Activated T-cell treated with anti-CD3 and anti-CD28 coated beads, Interleukin-2, amount 50 U/mL, for 1 hour (primary cell): Measurements from ENCODE around the gene E2F4.

Experiments used
- DNase-seq: peaks from one replicate; pipeline ENCODE4 v3.0.0-alpha.2; 2020

The E2F4 gene

DNA sequence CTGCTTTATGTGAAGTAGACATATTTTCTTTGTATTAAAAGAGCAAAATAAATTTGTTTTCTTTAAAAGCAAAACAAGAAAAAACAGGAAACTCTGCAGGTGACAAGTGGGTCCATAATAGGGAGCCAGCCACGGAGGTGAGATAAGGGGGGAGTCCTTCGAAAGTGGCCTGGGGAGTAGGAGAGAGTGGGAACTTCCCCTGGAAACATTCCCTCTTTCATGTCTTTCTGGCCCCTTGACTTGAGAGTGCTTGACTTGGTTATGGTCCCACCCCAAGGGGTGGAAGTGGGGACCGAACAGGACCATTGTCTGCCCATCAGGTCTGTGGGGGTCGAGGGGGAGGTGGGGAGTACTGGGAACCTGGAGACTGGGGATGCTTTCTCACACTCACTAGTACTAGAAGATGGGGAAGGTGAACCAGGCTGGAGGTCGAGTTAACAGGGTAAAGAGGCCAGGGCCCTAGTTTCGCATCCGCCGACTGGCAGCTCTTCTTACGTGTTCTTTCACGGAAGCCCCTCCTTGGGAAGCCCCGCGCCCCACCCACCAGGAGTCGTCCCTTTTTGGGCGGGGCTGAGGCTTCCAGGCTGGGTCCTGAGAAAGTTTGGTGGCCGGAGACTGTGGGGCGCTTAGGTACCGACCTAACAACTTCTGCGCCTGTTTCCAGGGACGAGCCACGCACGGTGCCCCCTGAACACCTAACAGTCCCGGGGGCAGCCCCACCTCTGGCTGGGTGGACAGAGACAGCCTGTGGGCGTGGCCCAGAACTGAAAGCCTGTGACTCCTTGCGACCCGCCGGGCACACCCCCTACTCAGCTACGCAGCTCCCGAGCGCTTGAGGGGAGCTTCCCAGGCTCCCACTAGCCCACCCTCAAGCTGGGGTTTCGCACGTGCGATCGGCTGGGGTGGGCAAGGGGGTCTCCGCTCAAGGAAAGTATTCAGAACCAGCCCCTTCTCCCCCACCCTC, 33.0 kb upstream of the E2F4 start:
- peak; percentile 80 for DNase-seq

DNA sequence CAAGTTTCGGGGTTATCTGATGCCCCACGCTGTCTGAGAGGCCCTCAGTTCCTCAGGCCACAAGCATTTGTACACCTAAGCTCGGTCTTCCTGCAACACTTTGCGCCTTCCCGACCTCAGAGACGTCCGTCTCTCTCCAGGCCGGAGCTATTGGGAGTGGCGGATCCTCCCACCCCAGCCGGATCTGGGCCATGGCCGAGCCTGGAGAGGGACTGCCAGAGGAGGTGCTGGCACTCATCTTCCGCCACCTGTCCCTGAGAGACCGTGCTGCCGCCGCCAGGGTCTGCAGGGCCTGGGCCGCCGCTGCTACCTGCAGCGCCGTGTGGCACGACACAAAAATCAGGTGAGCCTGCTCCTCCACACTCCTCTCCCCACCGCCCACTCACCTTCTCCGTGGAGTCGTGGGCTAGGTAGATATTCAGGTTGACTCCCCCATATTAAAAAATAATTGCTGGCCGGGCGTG, 30.3 kb upstream of the E2F4 start:
- no peak for DNase-seq

DNA sequence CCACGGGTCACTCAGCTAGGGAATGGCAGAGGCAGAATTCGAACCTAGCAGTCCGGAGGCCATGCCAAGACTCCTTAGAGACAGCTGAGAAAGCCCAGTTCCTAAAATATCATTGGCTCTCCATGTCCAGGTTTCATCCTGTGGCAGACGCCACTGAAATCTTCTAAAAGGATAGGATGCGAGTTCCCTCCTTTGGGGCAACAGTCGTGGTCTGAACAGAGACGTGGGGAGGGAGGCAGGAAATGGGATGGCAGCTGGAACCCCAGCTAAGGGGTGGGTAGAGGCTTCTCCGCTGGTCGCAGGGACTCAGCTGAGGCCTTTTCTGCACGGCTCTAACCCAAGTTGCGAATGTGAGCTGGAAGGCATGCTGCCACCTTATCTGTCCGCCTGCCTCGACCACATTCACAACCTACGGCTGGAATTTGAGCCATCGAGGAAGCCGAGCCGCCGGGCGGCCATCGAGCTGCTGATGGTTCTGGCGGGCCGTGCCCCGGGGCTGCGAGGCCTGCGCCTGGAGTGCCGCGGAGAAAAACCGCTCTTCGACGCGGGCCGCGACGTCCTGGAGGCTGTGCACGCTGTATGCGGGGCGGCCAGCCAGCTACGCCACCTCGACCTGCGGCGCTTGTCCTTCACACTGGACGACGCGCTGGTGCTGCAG, 29.3 kb upstream of the E2F4 start:
- no peak for DNase-seq

DNA sequence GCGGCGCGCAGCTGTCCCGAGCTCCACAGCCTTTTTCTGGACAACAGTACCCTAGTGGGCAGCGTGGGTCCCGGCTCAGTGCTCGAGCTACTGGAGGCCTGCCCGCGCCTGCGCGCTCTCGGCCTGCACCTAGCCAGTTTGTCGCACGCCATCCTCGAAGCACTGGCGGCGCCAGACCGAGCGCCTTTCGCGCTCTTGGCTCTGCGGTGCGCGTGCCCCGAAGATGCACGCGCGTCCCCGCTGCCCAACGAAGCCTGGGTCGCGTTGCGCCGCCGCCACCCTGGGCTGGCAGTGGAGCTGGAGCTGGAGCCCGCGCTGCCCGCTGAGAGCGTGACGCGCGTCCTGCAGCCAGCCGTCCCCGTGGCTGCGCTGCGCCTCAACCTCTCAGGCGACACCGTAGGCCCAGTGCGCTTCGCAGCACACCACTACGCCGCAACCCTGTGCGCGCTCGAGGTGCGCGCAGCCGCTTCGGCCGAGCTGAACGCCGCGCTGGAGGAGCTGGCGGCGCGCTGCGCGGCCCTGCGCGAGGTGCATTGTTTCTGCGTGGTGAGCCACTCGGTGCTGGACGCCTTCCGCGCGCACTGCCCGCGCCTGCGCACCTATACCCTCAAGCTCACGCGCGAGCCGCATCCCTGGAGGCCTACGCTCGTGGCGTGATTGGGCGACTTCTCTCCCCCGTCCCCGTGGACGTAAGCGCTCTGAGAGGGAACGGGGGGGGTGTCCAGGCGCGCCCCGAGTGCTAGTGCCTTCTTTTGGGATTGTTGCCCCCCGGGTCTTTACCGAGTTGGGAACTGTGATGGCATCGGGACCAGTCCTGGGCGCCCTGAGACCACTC, 28.6 kb upstream of the E2F4 start:
- DNase-seq, result peak; percentile 59

DNA sequence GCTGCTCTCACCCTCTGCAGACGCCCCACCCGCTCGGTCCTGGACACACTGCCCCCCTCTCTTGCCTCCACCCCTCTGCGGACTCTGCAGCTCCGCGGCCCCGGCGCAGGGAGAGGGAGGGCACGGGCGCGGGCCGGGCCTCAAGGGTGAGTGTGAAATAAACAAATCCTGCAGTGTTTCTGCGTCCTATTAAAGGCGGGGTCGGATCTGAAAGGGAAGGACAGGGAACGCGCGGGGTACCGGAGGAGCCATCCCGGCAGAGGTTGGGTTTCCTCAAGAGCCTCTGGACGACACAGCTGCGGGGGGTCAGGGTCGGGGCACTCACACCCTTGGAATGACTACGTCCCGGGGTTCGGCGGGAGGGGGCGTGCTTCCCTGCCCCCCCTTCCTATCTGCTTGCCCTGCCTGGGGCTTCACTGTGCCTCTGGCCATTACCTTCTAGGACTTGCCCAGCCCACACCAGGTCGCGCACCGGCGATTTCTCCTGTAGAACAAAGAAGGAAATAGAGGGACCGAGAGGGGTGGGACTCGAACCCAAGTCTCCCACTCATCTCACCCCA, 27.9 kb upstream of the E2F4 start:
- no peak for DNase-seq

DNA sequence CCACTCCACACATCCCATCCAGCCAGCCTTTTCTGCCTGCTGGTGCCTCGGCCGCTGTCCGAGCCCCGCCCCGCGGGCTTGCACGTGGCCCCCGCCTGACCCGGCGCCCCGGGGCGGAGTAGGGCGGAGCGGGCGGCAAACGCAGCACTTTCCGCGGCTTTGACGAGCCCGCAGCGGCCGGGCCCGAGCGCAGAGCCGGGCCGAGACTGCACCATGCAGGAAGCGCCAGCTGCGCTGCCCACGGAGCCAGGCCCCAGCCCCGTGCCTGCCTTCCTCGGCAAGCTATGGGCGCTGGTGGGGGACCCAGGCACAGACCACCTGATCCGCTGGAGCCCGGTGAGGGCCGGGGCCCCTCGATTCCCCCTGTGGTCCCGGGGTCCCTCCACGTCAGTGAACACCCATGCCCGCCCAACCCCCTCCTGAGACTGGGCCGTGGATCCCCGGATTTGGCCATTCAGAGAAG, 27.3 kb upstream of the E2F4 start, which contains the start of gene HSF4:
Gene HSF4, plus strand, starts transcription at position 147 of the 463 bp plus-strand sequence. Its CDS starts 67 bp downstream, at position 214.
- no peak for DNase-seq

DNA sequence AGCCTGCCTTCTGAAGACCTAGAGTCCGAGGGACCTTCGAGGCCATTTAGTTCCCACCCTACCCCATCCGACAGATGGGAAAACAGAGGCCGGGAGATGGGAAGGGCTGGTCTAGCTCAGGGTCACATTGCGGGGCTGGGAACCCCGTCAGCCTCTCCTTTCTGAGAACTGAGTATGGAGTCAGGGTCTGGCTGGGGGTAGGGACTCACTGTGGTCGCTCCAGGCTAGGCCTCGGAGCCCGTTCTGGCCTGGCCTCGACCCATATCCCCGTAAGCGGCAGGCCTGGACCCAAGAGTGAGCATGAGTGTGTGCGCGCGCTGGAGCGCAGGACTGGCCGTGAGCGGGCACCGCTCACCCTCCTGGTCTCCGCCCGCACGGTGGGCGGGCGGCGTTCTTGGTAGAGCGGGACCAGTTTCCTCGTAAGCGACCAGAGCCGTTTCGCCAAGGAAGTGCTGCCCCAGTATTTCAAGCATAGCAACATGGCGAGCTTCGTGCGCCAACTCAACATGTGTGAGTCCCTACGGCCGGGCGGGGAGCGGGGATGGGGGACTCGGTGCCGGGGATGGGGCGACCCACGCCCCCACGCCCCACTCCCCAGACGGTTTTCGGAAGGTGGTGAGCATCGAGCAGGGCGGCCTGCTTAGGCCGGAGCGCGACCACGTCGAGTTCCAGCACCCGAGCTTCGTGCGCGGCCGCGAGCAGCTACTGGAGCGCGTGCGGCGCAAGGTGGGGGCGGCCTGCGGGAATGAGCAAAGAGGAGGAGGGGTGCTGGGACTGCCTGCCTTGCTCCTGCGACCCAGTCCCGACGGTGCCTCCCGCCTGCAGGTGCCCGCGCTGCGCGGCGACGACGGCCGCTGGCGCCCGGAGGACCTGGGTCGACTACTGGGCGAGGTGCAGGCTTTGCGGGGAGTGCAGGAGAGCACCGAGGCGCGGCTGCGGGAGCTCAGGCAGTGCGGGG, 26.6 kb upstream of the E2F4 start:
- no peak for DNase-seq

DNA sequence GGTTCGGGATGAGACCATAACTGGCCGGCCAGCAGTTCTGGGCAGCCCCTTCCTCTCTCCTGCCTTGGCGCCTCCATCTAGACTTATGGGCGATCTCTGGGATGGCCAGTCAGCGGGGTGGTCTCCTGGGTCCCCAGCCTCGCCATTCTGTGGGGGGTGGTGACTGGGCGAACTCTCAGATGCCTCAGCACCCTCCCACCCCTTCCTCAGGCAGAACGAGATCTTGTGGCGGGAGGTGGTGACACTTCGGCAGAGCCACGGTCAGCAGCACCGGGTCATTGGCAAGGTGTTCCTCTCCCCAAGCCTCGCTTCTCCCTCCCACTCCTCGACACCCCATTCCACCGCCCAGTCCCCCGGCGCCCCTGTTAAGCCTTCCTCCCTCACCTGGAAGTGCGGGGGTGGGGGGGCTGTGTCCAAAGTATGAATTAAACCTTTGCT, 25.8 kb upstream of the E2F4 start:
- DNase-seq, result no peak

DNA sequence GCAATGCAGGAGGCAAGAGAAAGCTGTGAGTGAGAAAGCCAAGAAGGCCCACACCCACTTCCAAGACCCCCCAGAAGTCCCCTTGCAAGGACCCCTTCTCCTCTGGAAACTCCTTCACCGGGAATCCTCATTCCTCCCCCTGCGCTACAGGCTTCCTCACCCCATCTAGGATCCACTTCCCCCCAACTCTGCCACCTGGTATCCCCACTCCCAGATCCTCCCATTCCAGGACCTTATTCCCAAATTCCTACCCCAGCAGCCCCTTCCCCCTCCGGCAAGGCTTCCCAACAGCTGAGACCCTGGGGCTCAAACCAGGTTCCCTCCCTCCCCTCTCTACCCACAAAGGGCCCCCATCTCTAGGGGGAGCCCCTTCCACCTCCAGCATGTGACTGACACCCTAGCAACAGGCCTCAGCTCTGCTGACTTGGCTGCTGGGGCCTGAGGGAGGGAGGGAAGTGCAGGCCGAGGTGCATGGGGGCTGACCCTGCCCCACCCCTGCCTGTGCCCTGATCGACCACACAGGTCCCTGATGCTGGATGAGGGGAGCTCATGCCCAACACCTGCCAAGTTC, 25.3 kb upstream of the E2F4 start:
- DNase-seq, result no peak

DNA sequence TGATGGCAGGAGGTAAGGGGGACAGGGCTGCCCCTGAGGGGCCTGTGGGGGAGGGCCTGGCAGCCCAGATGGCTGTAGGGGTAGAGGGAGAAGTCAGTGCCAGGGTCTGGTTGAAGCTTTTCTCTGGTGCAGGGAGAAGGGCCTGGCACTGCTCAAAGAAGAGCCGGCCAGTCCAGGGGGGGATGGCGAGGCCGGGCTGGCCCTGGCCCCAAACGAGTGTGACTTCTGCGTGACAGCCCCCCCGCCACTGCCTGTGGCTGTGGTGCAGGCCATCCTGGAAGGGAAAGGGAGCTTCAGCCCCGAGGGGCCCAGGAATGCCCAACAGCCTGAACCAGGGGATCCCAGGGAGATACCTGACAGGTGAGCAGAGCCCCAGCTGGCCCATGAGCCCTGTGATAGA, 24.4 kb upstream of the E2F4 start:
- no peak for DNase-seq

DNA sequence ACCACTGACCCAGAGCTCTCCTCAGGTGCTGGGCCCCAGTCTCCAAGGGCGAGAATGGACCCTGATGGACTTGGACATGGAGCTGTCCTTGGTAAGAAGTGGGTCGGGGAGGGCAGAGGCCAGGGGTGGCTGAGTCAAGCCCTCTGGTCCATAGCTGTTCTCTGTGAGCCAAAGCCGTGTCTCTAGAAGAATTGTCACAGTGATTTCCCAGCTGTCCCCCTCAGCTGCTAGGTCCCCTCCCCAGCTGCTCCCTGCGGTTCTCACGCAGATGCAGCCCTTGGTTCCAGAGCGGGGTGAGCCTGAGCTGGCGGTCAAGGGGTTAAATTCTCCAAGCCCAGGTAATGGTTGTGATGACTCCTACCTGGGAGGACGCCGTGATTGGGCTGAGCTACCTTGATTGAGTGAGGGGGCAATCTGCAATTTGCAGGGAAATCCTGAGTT, 22.9 kb upstream of the E2F4 start:
- no peak for DNase-seq

DNA sequence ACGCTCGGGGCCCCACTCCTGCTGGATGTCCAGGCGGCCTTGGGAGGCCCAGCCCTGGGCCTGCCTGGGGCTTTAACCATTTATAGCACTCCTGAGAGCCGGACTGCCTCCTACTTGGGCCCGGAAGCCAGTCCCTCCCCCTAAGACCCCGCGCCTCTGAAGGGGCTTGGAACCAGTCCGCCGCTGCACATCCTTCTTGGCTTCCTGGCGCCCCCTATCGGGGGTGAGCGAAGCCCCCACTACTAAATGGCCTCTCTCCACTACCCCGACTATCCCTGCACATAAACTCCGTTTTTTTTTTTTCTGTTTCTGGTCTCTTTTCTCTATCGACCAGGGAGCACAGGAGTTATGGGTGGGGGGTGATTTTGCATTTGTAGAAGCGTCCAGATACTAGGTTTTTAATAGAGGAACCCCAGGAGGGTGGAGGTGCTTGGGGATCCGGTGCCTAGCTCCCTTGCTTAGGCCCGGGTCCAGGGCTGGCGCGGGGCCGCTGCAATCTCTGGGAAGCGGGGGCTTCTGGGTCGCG, 22.2 kb upstream of the E2F4 start:
- DNase-seq, result no peak

DNA sequence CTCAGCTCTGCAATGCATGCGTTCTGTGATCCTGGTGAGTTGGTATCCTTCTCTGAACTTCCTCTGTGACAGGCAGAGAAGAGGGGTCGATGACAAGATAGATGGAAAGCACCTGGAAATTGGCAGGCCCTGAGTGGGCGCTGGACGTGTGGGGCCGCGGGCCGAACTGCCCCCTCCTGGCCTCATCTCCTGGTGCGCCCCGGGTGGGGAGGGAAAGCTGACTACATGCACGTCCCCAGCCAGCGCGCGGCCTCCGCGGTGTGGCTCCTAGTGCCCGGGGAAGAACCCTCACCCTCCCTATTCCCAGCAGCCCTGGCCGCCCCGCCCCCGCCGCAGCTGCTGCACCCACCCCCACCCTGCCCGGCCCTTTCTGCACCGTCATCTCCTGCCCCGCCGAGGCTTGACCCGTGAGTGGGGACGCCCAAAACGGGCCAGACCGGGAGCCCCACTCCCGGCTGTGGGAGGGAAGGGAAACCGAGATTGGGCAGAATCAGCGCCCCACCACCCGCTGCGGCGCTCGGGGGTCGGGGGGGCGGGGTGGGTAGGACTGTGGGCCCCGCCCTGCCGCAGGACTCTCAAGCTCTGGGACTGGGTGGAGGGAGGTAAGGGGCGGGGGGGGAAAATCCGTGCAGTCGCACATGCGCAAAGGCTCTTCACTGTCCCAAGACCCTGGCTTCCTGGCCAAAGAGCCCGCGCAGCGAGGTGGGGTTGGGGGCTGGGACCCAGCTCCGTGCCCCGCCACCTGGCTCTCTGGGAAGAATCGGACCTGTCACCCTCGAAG, 21.6 kb upstream of the E2F4 start, which contains the start of gene NOL3:
Gene NOL3, plus strand, starts transcription at position 371 of the 781 bp plus-strand sequence.
- DNase-seq, result no peak

DNA sequence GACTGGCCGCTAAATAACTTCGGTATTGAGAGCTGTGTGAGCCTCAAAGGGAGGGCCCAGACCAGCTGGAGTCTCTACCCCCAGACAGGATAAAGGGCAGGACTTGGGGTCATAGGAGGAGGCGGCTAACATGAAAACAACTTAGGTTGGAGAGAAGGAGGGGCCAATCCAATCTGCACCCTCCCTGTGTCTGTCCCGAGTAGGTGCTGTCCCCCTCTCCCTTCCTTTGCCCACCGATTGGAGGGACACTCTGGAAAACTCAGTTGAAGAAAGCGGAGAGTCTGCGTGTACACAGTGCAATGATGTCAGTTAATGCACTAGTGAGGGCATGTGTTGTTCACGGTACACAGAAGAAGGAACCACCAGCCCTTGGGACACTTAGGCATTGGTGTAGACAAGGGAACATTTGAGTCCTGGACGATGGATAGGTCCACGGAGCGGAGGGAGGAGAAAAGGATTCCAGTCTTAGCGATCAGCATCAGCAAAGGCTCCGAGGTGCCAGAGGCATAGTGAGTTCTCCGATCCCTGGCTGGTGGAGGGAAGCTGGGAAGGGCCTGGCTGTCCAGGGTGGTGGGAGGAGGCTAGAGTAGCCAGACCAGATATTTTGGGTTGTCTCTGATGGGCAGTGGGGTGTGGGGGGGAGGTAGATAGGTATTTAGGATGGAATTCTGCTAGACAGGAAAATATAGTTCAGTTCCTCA, 20.9 kb upstream of the E2F4 start:
- DNase-seq, result no peak

DNA sequence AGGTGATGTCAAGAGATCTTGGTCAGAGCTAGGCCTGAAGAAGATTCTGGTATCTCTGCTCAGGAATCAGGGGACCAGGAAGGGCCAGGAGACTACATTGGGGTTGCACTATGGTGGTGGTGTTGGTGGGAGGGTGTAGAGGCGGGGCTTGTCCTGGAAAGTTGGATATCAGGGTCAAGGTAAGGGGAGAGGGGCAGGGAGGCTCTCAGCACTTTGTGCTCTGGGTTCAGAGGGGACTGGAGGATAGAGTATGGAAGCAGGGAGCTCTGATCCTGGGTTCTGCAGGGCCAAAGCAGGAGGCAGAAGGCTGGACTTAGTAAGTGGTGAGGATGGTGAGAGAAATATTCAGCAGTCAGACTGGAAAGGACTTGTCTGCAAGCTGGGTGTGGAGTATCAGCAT, 18.6 kb upstream of the E2F4 start:
- DNase-seq, result no peak

DNA sequence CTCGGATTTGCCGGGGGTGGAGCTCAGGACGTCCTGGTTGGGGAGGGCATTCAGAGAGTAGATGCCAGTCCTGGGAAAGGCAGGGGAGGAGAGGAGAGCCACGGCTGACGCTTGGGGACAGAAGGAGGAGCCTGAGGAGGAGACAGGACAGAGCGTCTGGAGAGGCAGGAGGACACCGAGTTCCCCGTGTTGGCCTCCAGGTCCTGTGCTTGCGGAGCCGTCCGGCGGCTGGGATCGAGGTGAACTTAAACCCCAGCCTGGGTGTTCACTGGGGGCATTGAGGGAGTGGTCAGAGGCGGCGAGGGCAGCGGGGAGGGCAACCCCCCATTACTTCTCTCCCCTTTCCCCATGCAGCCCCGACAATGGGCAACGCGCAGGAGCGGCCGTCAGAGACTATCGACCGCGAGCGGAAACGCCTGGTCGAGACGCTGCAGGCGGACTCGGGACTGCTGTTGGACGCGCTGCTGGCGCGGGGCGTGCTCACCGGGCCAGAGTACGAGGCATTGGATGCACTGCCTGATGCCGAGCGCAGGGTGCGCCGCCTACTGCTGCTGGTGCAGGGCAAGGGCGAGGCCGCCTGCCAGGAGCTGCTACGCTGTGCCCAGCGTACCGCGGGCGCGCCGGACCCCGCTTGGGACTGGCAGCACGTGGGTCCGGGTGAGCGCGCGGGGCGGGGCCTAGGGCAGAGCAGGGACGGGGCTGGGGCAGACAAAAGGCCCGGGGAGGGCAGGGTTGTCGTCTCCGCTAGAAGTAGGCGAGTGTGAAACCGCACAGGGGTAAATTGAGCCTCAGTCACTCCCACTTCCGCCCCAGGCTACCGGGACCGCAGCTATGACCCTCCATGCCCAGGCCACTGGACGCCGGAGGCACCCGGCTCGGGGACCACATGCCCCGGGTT, 17.9 kb upstream of the E2F4 start:
- DNase-seq, result peak; percentile 72

DNA sequence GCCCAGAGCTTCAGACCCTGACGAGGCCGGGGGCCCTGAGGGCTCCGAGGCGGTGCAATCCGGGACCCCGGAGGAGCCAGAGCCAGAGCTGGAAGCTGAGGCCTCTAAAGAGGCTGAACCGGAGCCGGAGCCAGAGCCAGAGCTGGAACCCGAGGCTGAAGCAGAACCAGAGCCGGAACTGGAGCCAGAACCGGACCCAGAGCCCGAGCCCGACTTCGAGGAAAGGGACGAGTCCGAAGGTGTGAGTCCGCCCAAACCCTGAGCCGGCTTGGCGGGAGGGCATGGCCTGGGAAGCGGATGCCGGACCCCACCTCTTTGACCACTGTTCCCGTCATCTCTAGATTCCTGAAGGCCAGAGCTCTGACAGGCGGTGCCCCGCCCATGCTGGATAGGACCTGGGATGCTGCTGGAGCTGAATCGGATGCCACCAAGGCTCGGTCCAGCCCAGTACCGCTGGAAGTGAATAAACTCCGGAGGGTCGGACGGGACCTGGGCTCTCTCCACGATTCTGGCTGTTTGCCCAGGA, 17.2 kb upstream of the E2F4 start:
- DNase-seq, result no peak

DNA sequence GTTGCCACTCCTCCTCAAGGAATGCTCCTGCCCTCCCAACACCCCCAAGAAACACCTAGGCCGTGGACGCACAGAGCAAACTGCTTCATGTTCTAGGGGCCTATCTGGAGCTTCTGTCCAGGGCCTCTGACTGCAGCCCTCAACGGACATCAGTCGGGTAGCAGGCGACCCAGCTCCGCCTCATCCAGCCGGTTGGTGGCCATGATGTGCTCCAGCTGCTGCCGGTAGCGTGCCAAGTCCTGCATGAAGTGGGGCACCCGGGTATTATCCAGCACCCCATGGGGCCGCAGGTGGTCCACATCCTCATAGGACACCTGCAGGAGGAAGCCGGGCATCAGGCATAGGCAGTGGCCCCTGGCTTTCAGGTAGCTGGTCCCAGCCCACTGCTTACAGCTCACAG, 15.3 kb upstream of the E2F4 start:
- no peak for DNase-seq
